H1 (cell line): ENCODE results near the gene DAZAP2.
"Not testable (repeated sequence)": the region's sequence is repeated elsewhere in the genome, so short reads cannot be mapped to it uniquely, and the experiment has no call there.

Experiments
- ASH2L ChIP-seq: fragments of 200-600, 300-600 bp; sonication (generic); IDR thresholded peaks from one replicate; pipeline ENCODE4 v1.7.1; 2017; ENCODE audit warnings: low read length
- BRCA1 ChIP-seq: IDR thresholded peaks from 2 replicates; pipeline ENCODE4 v1.6.1; 2012; ENCODE audit warnings: low read depth, low read length, improper control_type of control experiment
- CHD1 ChIP-seq: IDR thresholded peaks from 2 replicates; pipeline ENCODE4 v1.6.1; 2012; ENCODE audit warnings: low read depth, low read length, improper control_type of control experiment
- CREB1 ChIP-seq: IDR thresholded peaks from 2 replicates; pipeline ENCODE4 v1.6.1; 2012; ENCODE audit warnings: inconsistent platforms
- GABPA ChIP-seq: IDR thresholded peaks from 2 replicates; pipeline ENCODE4 v1.6.1; 2011; ENCODE audit warnings: mild to moderate bottlenecking, low read length, moderate library complexity, borderline replicate concordance; ENCODE audit not compliant: insufficient read depth
- POLR2A ChIP-seq, 2 experiments: IDR thresholded peaks; 1 replicate in 1 of 2; 2 replicates in 1 of 2; pipeline ENCODE4 v1.6.1; 2011; ENCODE audit warnings: low read depth in 2 of 2, low read length in 2 of 2, mild to moderate bottlenecking in 2 of 2; ENCODE audit errors: control extremely low read depth in 1 of 2
- SIRT6 ChIP-seq: IDR thresholded peaks from one replicate; pipeline ENCODE4 v1.7.1; 2012; ENCODE audit warnings: low read length, inconsistent platforms
- TF ChIP-seq, protein P1 (sequence below), 3 experiments: IDR thresholded peaks; 1 replicate in 2 of 3; 2 replicates in 1 of 3; pipeline versions ENCODE4 v1.5.1 to v1.6.1; 2011; ENCODE audit warnings: low read length in 3 of 3, mild to moderate bottlenecking in 3 of 3, inconsistent platforms in 2 of 3, low read depth in 1 of 3, moderate library complexity in 1 of 3; ENCODE audit not compliant: insufficient read depth in 1 of 3; ENCODE audit errors: control extremely low read depth in 1 of 3

DNA sequence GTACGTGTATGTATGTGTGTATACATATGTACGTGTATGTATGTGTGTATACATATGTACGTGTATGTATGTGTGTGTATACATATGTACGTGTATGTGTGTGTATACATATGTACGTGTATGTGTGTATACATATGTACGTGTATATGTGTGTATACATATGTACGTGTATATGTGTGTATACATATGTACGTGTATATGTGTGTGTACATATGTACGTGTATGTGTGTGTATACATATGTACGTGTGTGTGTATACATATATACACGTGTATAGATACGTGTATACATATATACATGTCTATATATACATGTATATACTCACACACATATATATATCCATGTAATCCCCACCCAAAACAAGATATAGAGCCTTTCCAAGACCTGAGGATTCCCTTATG, 18.8 kb upstream of the DAZAP2 start:
- not testable (repeated sequence) for TF ChIP-seq CHD1; CREB1; GABPA; ASH2L; SIRT6; BRCA1; POLR2A (IDR thresholded peaks at IDR 0.05; ENCODE audit: control extremely low read depth in 1 of 2, low read depth in 2 of 2, low read length in 2 of 2)
- TF ChIP-seq, protein P1, sequence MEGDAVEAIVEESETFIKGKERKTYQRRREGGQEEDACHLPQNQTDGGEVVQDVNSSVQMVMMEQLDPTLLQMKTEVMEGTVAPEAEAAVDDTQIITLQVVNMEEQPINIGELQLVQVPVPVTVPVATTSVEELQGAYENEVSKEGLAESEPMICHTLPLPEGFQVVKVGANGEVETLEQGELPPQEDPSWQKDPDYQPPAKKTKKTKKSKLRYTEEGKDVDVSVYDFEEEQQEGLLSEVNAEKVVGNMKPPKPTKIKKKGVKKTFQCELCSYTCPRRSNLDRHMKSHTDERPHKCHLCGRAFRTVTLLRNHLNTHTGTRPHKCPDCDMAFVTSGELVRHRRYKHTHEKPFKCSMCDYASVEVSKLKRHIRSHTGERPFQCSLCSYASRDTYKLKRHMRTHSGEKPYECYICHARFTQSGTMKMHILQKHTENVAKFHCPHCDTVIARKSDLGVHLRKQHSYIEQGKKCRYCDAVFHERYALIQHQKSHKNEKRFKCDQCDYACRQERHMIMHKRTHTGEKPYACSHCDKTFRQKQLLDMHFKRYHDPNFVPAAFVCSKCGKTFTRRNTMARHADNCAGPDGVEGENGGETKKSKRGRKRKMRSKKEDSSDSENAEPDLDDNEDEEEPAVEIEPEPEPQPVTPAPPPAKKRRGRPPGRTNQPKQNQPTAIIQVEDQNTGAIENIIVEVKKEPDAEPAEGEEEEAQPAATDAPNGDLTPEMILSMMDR (IDR thresholded peaks at IDR 0.05; ENCODE audit: control extremely low read depth in 1 of 3, insufficient read depth in 1 of 3, low read depth in 1 of 3, low read length in 3 of 3): not testable (repeated sequence)
